ENCODE results near the gene PHF11.

GRCh38 chr13:49457221-49457620, 38.5 kb upstream of the PHF11 start:
- no peak for TF ChIP-seq POLR2A (IDR thresholded peaks at IDR 0.05)
- TF ChIP-seq CTCF (IDR thresholded peaks at IDR 0.05), result no peak

Data from testis (tissue), 2 donors.